GM20431 (cell line): Measurements from ENCODE around the gene ARL8B.
"Not testable (repeated sequence)": the region's sequence is repeated elsewhere in the genome, so short reads cannot be mapped to it uniquely, and the experiment has no call there.

Experiments
- in situ Hi-C: fragments of 300-500 bp; cut with MseI, MboI; formaldehyde crosslinking; loops from one replicate; pipeline ENCODE4 v1.15.0; 2020; ENCODE audit warnings: low sequenced_read_pairs; ENCODE audit not compliant: unreplicated experiment

The ARL8B gene

DNA sequence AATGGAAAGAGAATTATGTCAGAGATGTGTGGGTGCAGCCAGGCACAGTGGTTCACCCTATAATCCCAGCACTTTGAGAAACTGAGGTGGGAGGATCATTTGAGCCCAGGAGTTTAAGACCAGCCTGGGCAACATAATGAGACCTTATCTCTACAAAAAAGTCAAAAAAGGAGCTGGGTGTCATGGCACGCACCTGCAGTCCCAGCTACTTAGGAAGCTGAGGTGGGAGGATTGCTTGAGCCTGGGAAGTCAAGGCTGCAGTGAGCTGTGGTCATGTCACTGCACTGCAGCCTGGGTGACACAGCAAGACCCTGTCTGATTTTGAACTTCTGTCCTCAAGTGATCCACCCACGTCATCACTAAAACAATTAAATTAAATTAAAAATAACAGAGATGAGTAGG, 15.2 kb upstream of the ARL8B start:
- in situ Hi-C loops: not testable (repeated sequence)

DNA sequence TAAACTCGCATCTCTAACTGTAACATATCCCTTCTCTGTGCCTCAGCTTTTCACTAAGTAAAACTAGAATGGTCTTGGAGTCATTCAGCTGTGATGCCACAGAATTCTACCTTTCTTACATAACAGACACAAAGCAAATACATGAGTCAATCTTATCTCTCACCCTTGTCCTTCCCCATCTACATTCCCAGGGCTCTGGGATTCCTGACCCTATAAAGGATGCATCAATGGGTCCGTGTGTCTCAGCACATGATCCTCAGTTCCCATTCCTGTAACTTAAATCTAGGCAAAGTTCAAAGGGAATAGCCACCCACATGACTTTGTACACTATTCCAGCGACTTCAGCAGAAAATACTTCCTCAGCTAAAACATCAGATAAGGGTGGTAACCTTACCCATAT, 11.8 kb upstream of the ARL8B start:
- in situ Hi-C loops: no loop called here

DNA sequence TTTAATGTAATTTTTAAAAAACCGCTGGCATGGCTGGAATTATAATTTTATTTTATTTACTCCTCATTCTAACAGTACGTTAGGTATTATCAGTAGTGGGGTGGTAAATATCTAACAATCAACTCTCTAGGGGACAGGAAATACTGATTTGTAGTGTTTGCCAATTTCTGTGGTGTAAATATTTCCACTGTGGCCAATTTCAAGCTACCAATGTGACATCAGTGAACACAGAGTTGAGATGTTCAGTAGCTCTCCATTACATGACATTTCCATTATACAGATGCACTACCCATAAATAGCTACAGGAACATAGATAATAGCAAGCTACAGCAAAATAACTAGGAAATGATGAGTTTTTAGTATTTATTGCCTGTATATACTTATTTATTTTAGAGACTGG, 10.0 kb upstream of the ARL8B start:
- in situ Hi-C loops: no loop called here

DNA sequence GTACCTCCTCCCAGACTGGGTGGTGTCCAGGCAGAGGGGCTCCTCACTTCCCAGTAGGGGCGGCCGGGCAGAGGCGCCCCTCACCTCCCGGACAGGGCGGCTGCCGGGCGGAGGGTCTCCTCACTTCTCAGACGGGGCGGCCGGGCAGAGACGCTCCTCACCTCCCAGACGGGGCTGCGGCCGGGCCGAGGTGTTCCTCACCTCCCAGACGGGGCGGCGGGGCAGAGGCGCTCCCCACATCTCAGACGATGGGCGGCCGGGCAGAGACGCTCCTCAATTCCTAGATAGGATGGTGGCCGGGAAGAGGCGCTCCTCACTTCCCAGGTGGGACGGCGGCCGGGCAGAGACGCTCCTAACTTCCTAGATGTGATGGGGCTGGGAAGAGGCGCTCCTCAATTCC, 8.4 kb upstream of the ARL8B start:
- in situ Hi-C loops: not testable (repeated sequence)

DNA sequence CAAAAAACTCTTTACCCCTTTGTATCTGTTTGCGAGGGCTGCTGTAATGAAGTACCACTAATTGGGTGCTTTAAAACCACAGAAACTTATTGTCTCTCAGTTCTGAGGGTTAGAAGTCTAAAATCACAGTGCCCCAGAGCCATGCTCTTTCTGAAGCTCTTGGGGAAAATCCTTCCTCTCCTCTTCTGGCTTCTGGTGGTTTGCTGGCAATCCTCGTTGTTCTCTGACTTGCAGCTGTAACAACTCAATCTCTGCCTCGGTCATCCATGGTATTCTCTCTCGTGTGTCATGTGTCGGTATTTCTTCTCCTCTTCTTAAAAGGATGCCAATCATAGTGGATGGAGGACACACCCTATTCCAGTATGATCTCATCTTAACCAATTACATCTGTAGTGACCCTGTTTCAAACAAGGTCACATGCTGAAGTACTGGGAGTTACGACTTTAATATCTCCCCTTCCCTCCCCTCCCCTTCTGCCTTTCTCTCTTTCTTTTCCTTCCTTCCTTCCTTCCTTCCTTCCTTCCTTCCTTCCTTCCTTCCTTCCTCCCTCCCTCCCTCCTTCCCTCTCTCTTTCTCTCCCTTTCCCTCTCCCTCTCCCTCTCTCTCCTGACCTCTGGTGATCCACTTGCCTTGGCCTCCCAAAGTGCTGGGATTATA, 6.5 kb upstream of the ARL8B start:
- in situ Hi-C loops: no loop called here

DNA sequence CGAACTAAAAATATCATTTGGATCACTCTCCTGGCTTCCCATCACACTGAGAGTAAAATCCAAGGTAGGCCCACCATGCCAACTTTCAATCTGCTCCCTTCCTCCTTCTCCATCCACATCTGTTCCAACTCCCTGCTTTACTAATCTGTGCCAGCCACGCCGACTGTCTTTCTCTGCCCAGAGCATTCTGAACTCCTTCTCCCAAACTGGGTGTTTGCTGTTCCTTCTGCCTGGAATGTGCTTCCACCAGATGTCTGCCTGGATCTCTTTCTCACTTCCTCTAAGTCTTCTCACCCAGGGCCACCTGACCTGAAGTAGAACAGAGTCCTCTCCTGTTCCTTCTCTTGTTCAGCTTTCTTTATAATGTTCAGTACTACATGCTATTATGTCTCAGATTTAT, 5.6 kb upstream of the ARL8B start:
- in situ Hi-C loops: no loop called here

DNA sequence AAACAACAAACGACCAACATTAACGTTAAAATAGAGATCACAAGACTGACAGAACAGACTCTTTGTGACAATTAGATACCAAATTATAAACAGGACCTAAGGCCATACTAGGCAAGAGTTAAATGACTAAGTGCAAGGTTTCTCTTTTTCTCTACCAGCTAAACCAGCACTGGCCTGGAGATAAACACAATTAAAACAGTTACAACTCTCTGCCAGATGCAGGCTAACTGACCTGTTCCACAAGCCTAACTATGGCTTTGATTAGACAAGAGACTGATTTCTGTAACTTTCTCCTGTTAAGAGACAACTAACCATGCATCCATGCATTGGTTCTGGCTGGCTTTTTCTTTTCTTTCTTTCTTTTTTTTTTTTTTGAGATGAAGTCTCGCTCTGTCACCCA, 1.6 kb upstream of the ARL8B start:
- in situ Hi-C loops: no loop called here

DNA sequence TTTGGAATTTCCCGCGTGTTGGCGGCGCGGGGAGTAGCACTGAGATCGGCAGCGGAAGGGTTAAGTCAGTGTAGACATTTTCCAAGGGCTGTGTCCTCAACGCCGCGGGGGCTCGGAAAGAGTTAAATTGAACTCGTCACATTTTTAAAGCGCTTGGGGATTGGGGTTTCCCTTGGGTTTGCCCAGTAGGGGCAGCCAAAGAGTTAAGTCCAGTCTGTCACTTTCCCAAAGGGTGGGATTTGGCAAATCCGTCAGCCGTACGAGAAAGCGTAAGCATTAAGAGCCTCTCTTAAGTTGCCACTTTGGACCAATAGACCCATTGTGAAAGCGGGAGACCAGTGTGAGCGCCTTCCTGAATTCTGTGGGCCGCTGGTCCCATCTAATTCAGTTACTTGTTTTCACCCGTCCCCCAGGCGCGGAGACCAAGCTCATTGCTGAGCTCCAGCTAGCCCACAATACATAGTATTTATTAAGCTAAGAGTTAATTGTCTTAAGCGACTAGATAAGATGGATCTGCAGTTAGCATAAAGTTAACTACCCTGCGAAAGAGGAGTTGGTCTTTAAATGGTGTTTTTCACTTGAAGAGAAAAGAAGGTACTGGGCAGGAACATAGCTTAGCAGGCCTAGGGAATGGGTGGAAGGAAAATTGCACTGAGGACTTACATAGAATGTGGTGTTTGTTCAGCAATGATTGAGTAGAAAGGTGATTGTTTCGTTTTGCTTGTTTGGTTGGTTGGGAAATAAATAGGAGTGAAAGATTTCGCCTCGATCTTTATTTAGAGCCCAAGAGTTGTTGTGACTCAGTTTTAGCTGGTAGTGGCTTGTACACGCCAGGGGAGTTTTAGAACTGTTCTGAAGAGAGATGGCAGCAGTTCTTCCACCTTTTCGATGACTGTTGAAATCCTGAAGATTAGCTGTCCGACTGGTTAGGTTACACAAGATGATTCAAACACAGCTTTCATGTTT, 932 bp downstream of the ARL8B start:
- in situ Hi-C loops: no loop called here

DNA sequence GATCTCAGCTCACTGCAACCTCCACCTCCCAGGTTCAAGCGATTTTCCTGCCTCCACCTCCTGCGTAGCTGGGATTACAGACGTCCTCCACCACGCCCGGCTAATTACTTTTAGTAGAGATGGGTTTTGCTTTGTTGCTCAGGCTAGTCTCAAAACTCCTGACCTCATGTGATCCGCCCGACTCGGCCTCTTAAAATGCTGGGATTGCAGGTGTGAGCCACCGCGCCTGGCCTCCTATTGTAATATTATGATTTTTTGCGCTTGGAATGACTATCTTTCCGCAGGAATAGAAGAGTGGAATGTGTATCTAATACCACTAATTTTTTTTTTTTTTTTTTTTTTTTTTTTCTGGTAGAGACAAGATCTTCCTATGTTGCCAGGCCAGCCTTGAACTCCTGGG, 1.8 kb downstream of the ARL8B start:
- in situ Hi-C loops: no loop called here

DNA sequence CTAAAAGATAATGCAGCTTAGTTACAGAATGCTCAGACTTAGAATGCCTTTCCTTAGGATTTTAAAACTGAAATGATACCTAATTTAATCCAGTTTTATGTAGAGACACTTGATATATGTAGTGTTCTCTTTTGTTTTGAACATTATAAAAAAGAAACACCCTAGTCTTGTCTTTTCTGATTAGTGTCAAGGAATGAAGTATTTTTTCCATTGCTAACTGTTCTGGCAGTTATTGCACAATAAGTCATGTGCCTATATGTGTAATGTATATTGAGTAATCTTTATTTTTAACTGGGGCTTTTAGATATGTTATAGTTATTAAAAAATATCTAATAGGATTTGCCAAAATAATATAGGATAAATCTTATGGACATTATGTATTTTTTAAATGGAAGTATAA, 4.5 kb downstream of the ARL8B start:
- in situ Hi-C loops: no loop called here

DNA sequence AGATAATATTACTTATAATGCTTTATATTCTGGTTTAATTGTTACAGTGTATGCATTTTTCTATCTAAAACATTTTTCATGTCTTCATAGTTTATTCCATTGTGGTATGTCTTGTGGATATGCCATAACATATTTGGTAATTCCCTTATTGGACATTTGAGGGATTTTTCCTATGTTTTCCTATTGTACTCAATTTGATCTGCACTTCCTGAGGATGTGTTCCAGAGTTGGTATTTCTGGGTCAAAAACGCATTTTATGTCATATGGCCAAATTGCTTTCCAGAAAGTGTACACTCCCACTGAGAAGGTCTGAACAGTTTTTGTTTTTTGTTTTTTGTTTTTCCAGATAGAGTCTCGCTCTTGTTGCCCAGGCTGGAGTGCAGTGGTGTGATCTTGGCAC, 6.8 kb downstream of the ARL8B start:
- in situ Hi-C loops: no loop called here

DNA sequence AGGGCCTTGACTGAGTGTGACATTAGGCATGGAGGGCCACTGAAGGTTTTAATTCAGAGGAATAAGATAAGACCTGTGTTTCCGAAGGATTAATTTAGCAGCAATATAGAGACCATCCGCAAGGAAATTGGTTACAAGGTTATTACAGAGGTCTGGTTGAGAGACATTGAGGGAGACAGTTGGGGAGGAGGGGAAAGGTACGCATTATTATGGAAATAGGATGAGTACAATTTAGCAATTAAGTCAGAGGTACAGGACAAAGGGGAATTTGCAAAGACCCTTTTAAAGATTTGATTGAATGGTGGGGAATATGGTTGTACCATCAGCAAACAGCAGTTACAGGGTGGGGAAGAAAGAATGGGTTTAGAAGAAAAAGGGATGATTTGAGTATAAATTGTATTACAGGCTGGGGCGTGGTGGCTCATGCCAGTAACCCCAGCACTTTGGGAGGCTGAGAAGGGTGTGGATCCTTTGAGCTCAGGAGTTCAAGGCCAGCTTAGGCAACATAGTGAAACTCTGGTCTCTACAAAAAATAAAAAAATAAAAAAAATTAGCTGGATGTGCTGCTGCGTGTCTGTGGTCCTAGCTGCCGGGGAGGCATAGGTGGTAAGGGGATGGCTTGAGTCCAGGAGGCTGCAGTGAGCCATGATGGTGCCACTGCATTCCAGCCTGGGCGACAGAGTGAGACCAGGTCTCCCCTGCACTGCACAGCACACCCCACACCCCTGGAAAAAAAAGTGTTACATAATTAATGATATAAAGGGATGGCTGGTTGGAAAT, 11.3 kb downstream of the ARL8B start:
- in situ Hi-C loops: no loop called here

DNA sequence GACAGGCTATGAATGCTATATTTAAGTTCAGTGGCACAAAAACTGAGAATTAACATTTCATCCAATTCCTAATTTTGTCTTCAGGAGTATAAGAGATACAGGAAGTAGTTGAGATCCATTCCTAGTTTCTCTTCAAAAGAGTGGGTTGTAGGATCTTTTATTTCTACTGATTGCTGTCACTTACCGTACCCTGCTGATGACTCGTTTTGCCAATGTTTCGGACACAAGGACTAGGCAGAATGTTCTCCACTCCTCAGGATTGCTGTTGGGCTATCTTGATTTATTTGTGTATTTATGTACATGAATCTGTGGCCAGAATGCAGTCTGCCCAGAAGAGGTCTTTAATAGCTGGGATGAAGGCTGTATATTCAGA, 11.9 kb downstream of the ARL8B start:
- in situ Hi-C loops: no loop called here

DNA sequence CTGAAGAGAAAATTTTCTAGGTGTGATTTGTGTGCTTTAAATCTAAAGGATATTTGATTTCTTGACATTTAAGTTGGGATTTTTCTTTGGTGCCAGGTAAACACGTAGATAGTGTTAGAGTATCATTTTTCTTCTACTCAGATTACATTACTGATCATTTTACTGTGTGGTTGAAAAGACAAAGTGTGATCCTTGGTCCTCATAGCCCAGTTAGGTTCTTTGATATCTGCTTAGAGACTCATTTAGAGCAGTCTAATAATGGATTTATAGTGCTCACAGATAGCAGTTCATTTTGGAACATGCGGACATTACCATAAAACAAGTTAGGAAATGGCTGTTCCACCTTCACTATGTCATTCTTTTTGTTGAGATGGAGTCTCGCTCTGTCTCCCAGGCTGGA, 12.4 kb downstream of the ARL8B start:
- in situ Hi-C loops: no loop called here

DNA sequence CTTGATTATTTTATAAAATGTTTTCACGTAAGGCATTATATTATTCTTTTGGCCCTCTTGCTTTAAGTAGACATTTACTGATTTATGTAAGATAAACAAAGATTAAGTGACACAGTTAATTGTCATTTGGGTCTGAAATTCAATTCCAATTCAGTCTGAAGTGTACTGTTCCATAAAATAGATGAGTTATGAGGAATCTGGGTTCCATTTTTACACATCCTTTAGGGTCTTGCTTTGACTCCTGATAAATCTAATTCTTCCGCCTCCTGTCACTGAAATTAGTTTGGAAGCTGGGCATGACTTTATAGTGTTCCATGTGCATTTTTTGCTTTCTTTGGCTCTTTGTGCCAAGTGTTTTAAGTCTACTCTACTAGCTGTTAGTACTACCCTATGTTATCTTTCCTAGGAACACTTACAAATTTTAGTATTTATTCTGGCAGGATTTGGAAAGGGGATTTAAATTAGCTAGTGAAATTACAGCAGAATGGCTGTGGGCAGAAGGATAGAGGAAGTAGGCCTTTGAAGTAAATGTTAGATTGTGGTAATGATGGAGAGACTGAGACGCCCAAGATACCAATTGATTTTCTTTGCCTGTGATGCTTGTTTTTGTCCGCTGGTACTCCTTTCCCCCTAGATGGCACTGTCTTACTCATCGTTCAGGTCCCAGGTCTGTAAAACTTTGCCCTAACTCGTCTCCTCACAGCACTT, 14.3 kb downstream of the ARL8B start:
- in situ Hi-C loops: no loop called here

DNA sequence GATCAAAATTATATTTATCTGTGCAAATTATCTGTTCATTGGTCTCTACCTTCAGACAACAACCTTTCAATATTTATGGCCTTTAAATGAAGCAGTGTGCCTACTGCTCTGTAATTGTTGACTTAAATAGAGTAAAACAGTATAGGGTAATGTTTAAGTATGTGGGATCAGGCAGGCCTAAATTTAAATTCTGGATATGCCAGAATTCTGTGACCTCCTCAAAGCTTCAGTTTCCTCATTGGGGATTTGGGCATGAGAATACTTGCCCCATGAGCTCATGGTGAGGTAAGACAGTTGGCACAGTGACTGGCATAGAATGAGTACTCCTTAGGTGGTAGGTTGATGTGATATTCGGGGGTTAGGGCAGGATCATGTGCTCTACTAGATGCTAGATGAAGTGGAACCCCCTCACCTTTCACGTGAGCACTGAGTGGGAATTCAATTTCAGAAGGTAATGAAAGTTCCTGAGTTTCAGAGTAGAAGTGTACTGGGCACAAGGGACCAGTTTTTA, 14.9 kb downstream of the ARL8B start:
- in situ Hi-C loops: no loop called here

DNA sequence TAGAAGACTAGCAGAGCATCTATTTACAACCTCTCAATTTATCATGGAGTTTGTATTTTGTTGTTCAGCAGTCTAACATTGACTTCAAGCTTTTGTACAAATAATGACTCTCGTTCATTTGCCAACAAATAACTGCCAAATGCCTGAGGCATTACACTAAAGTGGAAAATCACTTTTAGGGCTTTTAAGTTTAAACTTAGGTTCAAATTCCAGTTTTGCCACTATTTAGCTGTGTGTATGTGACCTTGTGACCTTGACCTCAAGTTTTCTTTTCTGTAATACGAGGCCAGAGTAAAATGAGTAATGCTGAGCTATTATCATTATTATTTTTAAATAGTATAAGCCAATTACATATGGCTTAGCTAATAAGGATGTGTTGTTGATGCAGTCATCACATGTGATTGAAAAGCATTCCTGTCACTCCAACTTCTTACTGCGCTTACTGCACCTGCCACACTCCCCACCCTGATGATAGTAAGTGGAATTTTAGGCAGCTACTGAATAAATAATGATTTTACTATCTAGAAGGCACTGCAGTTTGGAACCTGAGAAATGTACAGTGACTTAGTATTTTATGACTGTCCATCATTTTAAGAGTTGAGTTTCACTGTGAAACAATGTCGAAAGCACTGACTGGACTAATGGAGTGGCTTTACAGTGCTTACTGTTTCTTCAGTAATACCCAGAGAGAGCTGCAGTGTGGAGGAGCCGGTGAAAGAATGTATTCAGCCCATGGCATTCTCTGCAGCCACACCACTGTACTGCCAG, 16.3 kb downstream of the ARL8B start:
- in situ Hi-C loops: no loop called here

DNA sequence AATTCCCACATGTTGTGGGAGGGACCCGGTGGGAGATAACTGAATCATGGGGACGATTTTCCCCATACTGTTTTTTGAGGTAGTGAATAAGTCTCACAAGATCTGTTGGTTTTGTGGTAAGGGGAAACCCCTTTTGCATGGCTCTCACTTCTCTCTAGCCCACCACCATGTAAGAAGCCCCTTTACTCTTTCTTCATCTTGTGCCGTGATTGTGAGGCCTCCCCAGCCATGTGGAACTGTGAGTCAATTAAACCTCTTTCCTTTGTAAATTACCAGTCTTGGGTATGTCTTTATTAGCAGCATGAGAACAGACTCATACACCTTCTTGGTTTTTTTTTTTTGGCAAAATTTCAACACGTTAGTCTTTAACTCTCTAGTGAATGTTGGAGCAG, 18.1 kb downstream of the ARL8B start:
- in situ Hi-C loops: no loop called here

DNA sequence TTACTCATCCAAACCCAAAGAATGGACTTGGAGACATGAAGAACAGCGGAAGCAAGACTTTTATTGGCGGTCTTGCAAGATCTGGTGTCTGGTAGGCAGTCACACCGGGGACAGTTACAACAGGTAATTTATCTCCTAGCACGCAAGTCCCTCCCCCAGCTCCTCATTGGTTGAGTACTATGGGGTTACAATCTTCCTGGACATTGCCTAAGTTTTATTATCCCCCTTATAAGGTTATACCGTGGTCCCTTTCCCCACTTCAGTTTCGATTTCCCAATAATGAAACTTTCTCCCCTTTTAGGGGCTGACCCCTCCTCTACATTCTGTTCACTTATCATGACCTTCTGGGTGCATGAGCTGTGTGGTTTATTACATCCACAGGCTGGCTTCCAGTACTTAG, 18.7 kb downstream of the ARL8B start:
- in situ Hi-C loops: no loop called here
